HCT116 (cell line): ENCODE measurements around the gene CHRNA4. TPM values are rescaled to one million over a fixed set of nuclear protein-coding genes. Genes with fewer than 3 reads are reported as not detected.

Experiments
- ATAC-seq: fragments of 200-7000 bp; cut with Tn5 transposase; 2 replicates; pipeline ENCODE4 v1.9.1; 2020; ENCODE audit warnings: mild to moderate bottlenecking, moderate library complexity
- BruUV-seq: library from RNA; stranded (reverse); fragments of 400-500 nt; replicated peaks from 2 replicates; lab custom pipeline; 2021; lab: Mats Ljungman, UMichigan
- CTCF ChIA-PET: fragments of 300-600 bp; sonication (Branson Sonifier 250); formaldehyde crosslinking; loops from one replicate; lab custom pipeline; 2021; ENCODE audit warnings: antibody characterized with exemption; lab: Charles Lee
- POLR2A ChIA-PET: fragments of 300-600, 350-600 bp; sonication (Branson Sonifier 250); formaldehyde crosslinking; loops from one replicate; lab custom pipeline; 2021; ENCODE audit warnings: antibody characterized with exemption; lab: Charles Lee
- RAD21 ChIA-PET, 2 experiments: fragments of 300-600 bp; sonication (Branson Sonifier 250); formaldehyde crosslinking; loops; one replicate each; lab custom pipeline; 2023; ENCODE audit warnings: low total read pairs in 2 of 2; ENCODE audit not compliant: uncharacterized antibody in 2 of 2, unreplicated experiment in 2 of 2, low non-redundant PET in 1 of 2; lab: Charles Lee
- DNase-seq: peaks from one replicate; pipeline ENCODE4 v3.0.0-alpha.2; 2010; ENCODE audit warnings: low read depth, low spot score
- H2AFZ ChIP-seq: fragments of 200-600 bp; shearing (Covaris generic), sonication (generic); 2 replicates; pipeline ENCODE4 v1.6.1; 2017; ENCODE audit warnings: low read depth, mixed run types, mixed read lengths, antibody characterized with exemption, low read length; ENCODE audit not compliant: poor library complexity, severe bottlenecking
- H3K27ac ChIP-seq: 2 replicates; pipeline ENCODE4 v1.5.1; 2012; ENCODE audit warnings: low read depth, low read length
- H3K27me3 ChIP-seq: fragments of 200-600 bp; sonication (generic); 2 replicates; pipeline ENCODE4 v1.6.1; 2016; ENCODE audit warnings: mixed run types, low read length, mixed read lengths; ENCODE audit not compliant: insufficient read depth
- H3K36me3 ChIP-seq, 2 experiments: fragments of 200-500 bp in 1 of 2; fragments of 200-600 bp in 1 of 2; sonication (Bioruptor generic) in 1 of 2; sonication (generic) in 1 of 2; 2 replicates each; pipeline versions ENCODE4 v1.5.1 to v1.6.1; 2014 to 2016; ENCODE audit warnings: low read length in 2 of 2, inconsistent platforms in 1 of 2, mixed read lengths in 1 of 2, mixed run types in 1 of 2; ENCODE audit not compliant: insufficient read depth in 2 of 2, control insufficient read depth in 1 of 2
- H3K4me1 ChIP-seq, 2 experiments: fragments of 200-600 bp in 1 of 2; sonication (generic) in 1 of 2; 2 replicates each; pipeline versions ENCODE4 v1.5.1 to v1.6.1; 2012 to 2017; ENCODE audit warnings: low read length in 2 of 2, inconsistent platforms in 1 of 2, mild to moderate bottlenecking in 1 of 2, mixed read lengths in 1 of 2, mixed run types in 1 of 2, moderate library complexity in 1 of 2; ENCODE audit not compliant: insufficient read depth in 2 of 2, control insufficient read depth in 1 of 2
- H3K4me2 ChIP-seq: fragments of 200-600 bp; sonication (generic); 2 replicates; pipeline ENCODE4 v1.6.1; 2017; ENCODE audit warnings: mixed run types, low read length, mixed read lengths
- H3K4me3 ChIP-seq, 2 experiments: fragments of 200-600 bp in 1 of 2; sonication (generic) in 1 of 2; replicated peaks in 1 of 2; 2 replicates each; pipeline ENCODE4 v1.5.1; 2011 to 2016; ENCODE audit warnings: low read length in 2 of 2, control low read depth in 1 of 2, low read depth in 1 of 2, mild to moderate bottlenecking in 1 of 2, mixed read lengths in 1 of 2, mixed run types in 1 of 2
- H3K79me2 ChIP-seq: fragments of 200-600 bp; sonication (generic); 2 replicates; pipeline ENCODE4 v1.6.1; 2017; ENCODE audit warnings: mild to moderate bottlenecking, mixed run types, low read length, moderate library complexity, mixed read lengths; ENCODE audit not compliant: insufficient read depth
- H3K9ac ChIP-seq: fragments of 200-600 bp; sonication (generic); 2 replicates; pipeline ENCODE4 v1.6.1; 2016; ENCODE audit warnings: low read length, mixed read lengths
- H3K9me2 ChIP-seq: fragments of 200-600 bp; sonication (generic), shearing (Covaris generic); 2 replicates; pipeline ENCODE4 v1.6.1; 2017; ENCODE audit warnings: mixed run types, mild to moderate bottlenecking, moderate library complexity; ENCODE audit not compliant: insufficient read depth
- H3K9me3 ChIP-seq, 2 experiments: fragments of 200-500 bp in 1 of 2; fragments of 200-600 bp in 1 of 2; sonication (Bioruptor generic) in 1 of 2; sonication (generic) in 1 of 2; 2 replicates each; pipeline ENCODE4 v1.6.1; 2014 to 2017; ENCODE audit warnings: low read length in 2 of 2, mixed read lengths in 2 of 2, inconsistent platforms in 1 of 2, low read depth in 1 of 2, mild to moderate bottlenecking in 1 of 2, mixed run types in 1 of 2, moderate library complexity in 1 of 2; ENCODE audit not compliant: control insufficient read depth in 1 of 2, insufficient read depth in 1 of 2
- H4K20me1 ChIP-seq: fragments of 200-600 bp; sonication (generic), shearing (Covaris generic); 2 replicates; pipeline ENCODE4 v1.6.1; 2017; ENCODE audit warnings: mixed run types, mild to moderate bottlenecking, moderate library complexity; ENCODE audit not compliant: insufficient read depth
- CBX3 ChIP-seq: IDR thresholded peaks from 2 replicates; pipeline ENCODE4 v1.6.1; 2012; ENCODE audit warnings: low read depth
- CTCF ChIP-seq, 3 experiments: fragments of 200-600 bp in 1 of 3; sonication (generic) in 1 of 3; IDR thresholded peaks in 2 of 3; conservative IDR thresholded peaks in 1 of 3; 2 replicates each; pipeline ENCODE4 v1.5.1; 2012 to 2017; ENCODE audit warnings: low read depth in 2 of 3, low read length in 2 of 3, antibody characterized with exemption in 1 of 3, borderline replicate concordance in 1 of 3, control low read depth in 1 of 3, mild to moderate bottlenecking in 1 of 3, mixed read lengths in 1 of 3, mixed run types in 1 of 3, moderate library complexity in 1 of 3; ENCODE audit not compliant: insufficient read depth in 1 of 3
- EGR1 ChIP-seq: IDR thresholded peaks from 2 replicates; pipeline ENCODE4 v1.6.1; 2012; ENCODE audit warnings: low read depth
- ELF1 ChIP-seq: IDR thresholded peaks from 2 replicates; pipeline ENCODE4 v1.6.1; 2012; ENCODE audit warnings: low read depth, borderline replicate concordance
- FOSL1 ChIP-seq: IDR thresholded peaks from 2 replicates; pipeline ENCODE4 v1.6.1; 2012; ENCODE audit warnings: low read depth
- POLR2A ChIP-seq: IDR thresholded peaks from 2 replicates; pipeline ENCODE4 v1.7.0; 2011; ENCODE audit warnings: borderline replicate concordance; ENCODE audit not compliant: insufficient read depth, insufficient read length; ENCODE audit errors: extremely low read depth
- SIN3A ChIP-seq: IDR thresholded peaks from 2 replicates; pipeline ENCODE4 v1.6.1; 2012; ENCODE audit warnings: low read depth
- SRF ChIP-seq: IDR thresholded peaks from 2 replicates; pipeline ENCODE4 v1.6.1; 2012; ENCODE audit warnings: low read depth
- TCF7L2 ChIP-seq: IDR thresholded peaks from 2 replicates; pipeline ENCODE4 v1.7.0; 2011; ENCODE audit warnings: borderline replicate concordance, inconsistent platforms; ENCODE audit not compliant: insufficient read depth, insufficient read length; ENCODE audit errors: extremely low read depth
- YY1 ChIP-seq: IDR thresholded peaks from 2 replicates; pipeline ENCODE4 v1.6.1; 2011; ENCODE audit warnings: low read length, low read depth, moderate library complexity, mild to moderate bottlenecking; ENCODE audit not compliant: insufficient replicate concordance; ENCODE audit errors: extremely low read depth
- ZBTB33 ChIP-seq: IDR thresholded peaks from 2 replicates; pipeline ENCODE4 v1.6.1; 2011; ENCODE audit warnings: mild to moderate bottlenecking, low read length, moderate library complexity; ENCODE audit not compliant: insufficient replicate concordance; ENCODE audit errors: extremely low read depth
- ZFX ChIP-seq: fragments of 450-650 bp; IDR thresholded peaks from 2 replicates; pipeline ENCODE4 v1.6.1; 2017
- ZNF274 ChIP-seq: fragments of 200-500 bp; sonication (Bioruptor generic); IDR thresholded peaks from 2 replicates; pipeline ENCODE4 v1.6.1; 2014; ENCODE audit warnings: mild to moderate bottlenecking, low read depth, low read length, inconsistent platforms
- intact Hi-C: fragments of 100-400 bp; cut with micrococcal nuclease; formaldehyde crosslinking; loops from 2 replicates; pipeline ENCODE4 v1.10.0; 2022
- total RNA-seq: library from RNA; stranded (reverse); gene quantifications from one replicate; pipeline ENCODE4 v1.2.1, GENCODE V29; 2021; ENCODE audit not compliant: unreplicated experiment
- TF ChIP-seq, protein P1 (sequence below): IDR thresholded peaks from 2 replicates; pipeline ENCODE4 v1.6.1; 2012
- TF ChIP-seq, protein P2 (sequence below): IDR thresholded peaks from 2 replicates; pipeline ENCODE4 v1.6.1; 2012; ENCODE audit warnings: low read depth

Gene CHRNA4
- total RNA-seq, 1 experiment from 2014 or later: not detected

DNA sequence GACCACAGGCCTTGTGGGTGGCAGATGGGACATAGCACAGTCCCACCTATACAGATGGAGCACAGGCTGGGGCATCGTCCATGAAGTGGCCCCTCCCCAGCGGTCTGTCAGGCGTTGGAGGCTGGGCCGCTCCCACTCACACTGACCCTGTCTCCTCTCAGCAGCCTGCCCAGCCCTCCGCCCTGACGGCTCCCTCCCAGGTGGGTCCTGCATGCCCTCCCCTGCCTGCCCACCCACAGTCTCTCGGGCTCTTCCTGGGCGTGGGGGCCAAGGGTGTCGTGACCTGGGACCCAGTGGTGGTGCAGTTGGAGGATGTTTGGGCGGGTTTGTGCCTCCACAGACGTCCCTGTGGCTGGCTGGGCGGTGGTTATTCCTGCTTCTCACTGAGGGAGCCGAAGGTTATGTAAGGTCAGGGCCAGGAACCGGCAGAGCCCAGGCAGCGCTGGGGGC, 45.9 kb downstream of the CHRNA4 start:
- ChIA-PET POLR2A (no interaction called here), RAD21 (no interaction called here)
- no peaks in the 10 kb centered on the region for H4K20me1 ChIP-seq

More for the DNA sequence above, 45.9 kb downstream of the CHRNA4 start:
- Histone ChIP-seq H3K4me3 (no peak overlapping the region), H3K36me3 (no peaks in the 10 kb centered on the region), H3K27ac (no peak overlapping the region), H3K9me3 (no peaks in the 10 kb centered on the region), H3K4me1 (no peaks in the 10 kb centered on the region), H3K9ac (no peak overlapping the region), H3K27me3 (no peaks in the 10 kb centered on the region), H3K4me2 (no peak overlapping the region), H3K79me2 (no peaks in the 10 kb centered on the region), H3K9me2 (no peaks in the 10 kb centered on the region), H2AFZ (no peak overlapping the region)
- ATAC-seq (no peak), DNase-seq (no peak)
- intact Hi-C loops: no loop called here
- TF ChIP-seq FOSL1: no peak
- TF ChIP-seq EGR1: no peak
- TF ChIP-seq ZBTB33: no peak
- TF ChIP-seq CTCF (IDR thresholded peaks at IDR 0.05 in 2 of 3, conservative IDR thresholded peaks at IDR 0.05 in 1 of 3; ENCODE audit: borderline replicate concordance in 1 of 3, insufficient read depth in 1 of 3, low read depth in 2 of 3, low read length in 2 of 3): no peak
- TF ChIP-seq POLR2A: no peak
- no peak for TF ChIP-seq ELF1
- TF ChIP-seq TCF7L2: no peak
- TF ChIP-seq SRF: no peak
- no peak for TF ChIP-seq CBX3
- TF ChIP-seq YY1: no peak
- TF ChIP-seq, protein P1, sequence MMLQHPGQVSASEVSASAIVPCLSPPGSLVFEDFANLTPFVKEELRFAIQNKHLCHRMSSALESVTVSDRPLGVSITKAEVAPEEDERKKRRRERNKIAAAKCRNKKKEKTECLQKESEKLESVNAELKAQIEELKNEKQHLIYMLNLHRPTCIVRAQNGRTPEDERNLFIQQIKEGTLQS: no peak
- TF ChIP-seq ZFX: no peak
- no peak for TF ChIP-seq ZNF274
- TF ChIP-seq, protein P2, sequence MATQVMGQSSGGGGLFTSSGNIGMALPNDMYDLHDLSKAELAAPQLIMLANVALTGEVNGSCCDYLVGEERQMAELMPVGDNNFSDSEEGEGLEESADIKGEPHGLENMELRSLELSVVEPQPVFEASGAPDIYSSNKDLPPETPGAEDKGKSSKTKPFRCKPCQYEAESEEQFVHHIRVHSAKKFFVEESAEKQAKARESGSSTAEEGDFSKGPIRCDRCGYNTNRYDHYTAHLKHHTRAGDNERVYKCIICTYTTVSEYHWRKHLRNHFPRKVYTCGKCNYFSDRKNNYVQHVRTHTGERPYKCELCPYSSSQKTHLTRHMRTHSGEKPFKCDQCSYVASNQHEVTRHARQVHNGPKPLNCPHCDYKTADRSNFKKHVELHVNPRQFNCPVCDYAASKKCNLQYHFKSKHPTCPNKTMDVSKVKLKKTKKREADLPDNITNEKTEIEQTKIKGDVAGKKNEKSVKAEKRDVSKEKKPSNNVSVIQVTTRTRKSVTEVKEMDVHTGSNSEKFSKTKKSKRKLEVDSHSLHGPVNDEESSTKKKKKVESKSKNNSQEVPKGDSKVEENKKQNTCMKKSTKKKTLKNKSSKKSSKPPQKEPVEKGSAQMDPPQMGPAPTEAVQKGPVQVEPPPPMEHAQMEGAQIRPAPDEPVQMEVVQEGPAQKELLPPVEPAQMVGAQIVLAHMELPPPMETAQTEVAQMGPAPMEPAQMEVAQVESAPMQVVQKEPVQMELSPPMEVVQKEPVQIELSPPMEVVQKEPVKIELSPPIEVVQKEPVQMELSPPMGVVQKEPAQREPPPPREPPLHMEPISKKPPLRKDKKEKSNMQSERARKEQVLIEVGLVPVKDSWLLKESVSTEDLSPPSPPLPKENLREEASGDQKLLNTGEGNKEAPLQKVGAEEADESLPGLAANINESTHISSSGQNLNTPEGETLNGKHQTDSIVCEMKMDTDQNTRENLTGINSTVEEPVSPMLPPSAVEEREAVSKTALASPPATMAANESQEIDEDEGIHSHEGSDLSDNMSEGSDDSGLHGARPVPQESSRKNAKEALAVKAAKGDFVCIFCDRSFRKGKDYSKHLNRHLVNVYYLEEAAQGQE: no peak
- TF ChIP-seq SIN3A: no peak
- CTCF ChIA-PET: no interaction called here
- BruUV-seq: no TSS peak
